ENCODE data around the gene DENND6A.

Gene DENND6A

DNA sequence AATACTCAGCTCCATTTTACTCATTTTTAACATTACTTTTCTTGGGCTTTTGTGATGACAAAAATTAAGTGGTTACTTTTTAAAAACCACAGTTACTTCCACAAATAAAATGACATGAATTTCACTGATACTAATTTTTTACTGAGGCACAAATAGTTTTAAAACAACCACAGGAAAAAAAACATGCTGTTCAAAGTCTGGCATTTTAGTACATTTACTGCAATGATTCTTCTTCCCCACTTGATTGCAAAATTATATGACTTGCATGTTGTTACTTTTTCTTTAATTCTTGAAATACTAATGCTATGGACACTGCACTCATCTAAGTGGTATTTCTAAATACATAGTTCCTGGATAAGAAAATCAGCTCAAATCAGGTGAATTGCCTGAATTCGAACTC lies 38.4 kb upstream of the DENND6A start:
- in situ Hi-C loops (cut with MboI; ENCODE audit: low sequenced_read_pairs, unreplicated experiment) = no loop called here
- TF ChIP-seq, protein P1, sequence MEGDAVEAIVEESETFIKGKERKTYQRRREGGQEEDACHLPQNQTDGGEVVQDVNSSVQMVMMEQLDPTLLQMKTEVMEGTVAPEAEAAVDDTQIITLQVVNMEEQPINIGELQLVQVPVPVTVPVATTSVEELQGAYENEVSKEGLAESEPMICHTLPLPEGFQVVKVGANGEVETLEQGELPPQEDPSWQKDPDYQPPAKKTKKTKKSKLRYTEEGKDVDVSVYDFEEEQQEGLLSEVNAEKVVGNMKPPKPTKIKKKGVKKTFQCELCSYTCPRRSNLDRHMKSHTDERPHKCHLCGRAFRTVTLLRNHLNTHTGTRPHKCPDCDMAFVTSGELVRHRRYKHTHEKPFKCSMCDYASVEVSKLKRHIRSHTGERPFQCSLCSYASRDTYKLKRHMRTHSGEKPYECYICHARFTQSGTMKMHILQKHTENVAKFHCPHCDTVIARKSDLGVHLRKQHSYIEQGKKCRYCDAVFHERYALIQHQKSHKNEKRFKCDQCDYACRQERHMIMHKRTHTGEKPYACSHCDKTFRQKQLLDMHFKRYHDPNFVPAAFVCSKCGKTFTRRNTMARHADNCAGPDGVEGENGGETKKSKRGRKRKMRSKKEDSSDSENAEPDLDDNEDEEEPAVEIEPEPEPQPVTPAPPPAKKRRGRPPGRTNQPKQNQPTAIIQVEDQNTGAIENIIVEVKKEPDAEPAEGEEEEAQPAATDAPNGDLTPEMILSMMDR (IDR thresholded peaks at IDR 0.05; ENCODE audit: borderline replicate concordance, control extremely low read depth, extremely low read depth, insufficient read depth, missing control alignments) = no peak
- DNase-seq (ENCODE audit: low spot score) = no peak

DNA sequence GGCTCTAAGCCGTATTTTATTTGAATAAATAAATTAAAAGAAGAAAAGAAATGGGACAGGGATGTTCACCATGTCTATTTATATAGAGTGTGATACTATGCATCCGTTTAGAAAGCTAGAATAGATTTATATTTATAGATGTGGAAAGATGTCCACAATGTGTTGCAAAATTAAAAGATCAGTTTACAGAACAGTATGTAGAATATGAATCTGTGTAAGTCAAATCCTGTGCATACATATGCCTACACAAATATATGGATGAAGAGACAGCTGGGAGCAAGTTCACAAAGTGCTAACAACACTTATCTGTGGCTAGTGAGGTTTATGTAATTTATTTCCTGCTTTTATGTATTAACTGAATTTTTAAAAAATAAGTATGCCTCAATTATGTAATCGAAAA lies 37.8 kb upstream of the DENND6A start:
- TF ChIP-seq, protein P1 (IDR thresholded peaks at IDR 0.05; ENCODE audit: borderline replicate concordance, control extremely low read depth, extremely low read depth, insufficient read depth, missing control alignments) = no peak
- in situ Hi-C loops (cut with MboI; ENCODE audit: low sequenced_read_pairs, unreplicated experiment) = no loop called here
- no peak for DNase-seq (ENCODE audit: low spot score)

DNA sequence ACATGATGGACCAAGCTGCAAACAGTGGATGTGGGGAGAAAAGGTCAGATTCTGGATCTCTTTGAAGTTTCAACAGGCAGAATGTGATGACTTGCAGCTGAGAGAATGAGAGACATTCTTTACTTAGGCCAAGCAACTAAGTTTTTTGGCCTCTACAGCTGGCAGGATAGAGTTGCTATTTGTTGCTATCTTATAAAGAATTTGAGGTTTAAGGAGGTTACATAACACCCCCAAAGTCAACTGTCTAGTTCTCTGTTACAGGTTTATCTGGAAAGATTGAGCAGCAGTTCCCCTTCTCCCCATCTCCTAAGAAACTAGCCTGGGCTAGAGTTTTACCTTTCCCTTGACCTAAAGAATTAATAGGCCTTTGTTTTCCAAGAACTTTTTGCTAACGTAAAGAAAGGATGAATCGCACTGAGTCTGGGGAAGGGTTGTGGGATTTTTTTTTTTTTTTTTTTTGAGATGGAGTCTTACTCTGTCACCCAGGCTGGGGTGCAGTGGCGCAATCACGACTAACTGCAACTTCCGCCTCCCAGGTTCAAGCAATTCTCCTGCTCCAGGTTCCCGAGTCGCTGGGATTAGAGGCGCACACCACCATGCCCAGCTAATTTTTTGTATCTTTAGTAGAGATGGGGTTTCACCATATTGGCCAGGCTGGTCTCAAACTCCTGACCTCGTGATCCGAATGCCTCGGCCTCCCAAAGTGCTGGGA lies 36.6 kb upstream of the DENND6A start:
- in situ Hi-C loops (cut with MboI; ENCODE audit: low sequenced_read_pairs, unreplicated experiment) = no loop called here
- no peak for DNase-seq (ENCODE audit: low spot score)
- TF ChIP-seq, protein P1 (IDR thresholded peaks at IDR 0.05; ENCODE audit: borderline replicate concordance, control extremely low read depth, extremely low read depth, insufficient read depth, missing control alignments) = no peak

DNA sequence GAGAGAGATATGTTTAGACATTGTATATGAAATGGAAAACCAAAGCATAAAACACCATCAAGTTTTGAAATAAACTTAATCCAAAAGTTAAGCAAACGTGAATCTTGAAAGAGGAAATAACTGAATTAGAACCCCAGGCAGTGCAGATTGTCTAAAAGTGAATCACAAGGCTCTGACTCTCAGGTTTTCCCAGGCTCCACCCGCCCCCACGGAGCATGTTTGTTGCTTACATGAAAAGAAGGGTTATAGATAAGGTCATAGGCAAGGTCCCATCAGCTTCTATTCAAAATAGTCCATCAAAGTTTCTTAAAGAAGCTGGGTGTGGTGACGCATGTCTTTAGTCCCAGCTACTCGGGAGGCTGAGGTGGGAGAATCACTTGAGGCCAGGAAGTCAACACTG lies 34.2 kb upstream of the DENND6A start:
- no peak for DNase-seq (ENCODE audit: low spot score)
- in situ Hi-C loops (cut with MboI; ENCODE audit: low sequenced_read_pairs, unreplicated experiment) = no loop called here
- TF ChIP-seq, protein P1 (IDR thresholded peaks at IDR 0.05; ENCODE audit: borderline replicate concordance, control extremely low read depth, extremely low read depth, insufficient read depth, missing control alignments) = no peak

DNA sequence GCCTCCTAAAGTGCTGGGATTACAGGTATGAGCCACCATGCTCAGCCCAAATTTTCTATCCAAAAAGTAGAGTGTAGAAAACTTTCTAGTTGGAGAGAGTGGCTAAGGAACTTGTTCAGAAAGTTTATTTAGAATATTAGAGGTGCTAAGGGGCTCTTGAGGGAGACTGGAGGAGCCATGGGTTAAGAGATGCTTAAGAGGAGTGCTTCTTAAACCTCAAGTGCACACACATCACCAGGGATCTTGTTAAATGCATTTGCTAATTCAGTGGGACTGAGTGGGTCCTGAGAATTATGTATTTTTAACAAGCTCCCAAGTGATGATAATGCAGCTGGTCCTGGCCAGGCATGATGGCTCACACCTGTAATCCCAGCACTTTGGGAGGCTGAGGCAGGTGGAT lies 33.5 kb upstream of the DENND6A start:
- TF ChIP-seq, protein P1 (IDR thresholded peaks at IDR 0.05; ENCODE audit: borderline replicate concordance, control extremely low read depth, extremely low read depth, insufficient read depth, missing control alignments) = no peak
- in situ Hi-C loops (cut with MboI; ENCODE audit: low sequenced_read_pairs, unreplicated experiment) = no loop called here
- no peak for DNase-seq (ENCODE audit: low spot score)

DNA sequence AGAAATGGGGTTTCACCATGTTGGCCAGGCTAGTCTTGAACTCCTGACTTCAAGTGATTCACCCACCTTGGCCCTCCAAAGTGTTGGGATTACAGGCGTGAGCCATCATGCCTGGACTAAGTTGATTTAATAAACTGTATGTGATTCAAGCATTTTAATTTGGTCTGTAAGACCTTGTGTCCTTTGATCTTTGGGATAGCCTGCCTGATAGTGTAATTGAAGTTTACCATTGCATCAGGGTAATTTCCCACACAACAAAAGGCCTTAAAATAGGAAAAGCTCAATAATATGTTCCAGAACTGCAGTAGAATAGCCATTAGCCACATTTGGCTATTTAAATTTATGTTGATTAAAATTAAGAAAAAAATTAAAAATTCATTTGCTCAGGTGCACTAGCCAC lies 25.2 kb upstream of the DENND6A start:
- no peak for DNase-seq (ENCODE audit: low spot score)
- in situ Hi-C loops (cut with MboI; ENCODE audit: low sequenced_read_pairs, unreplicated experiment) = no loop called here
- TF ChIP-seq, protein P1 (IDR thresholded peaks at IDR 0.05; ENCODE audit: borderline replicate concordance, control extremely low read depth, extremely low read depth, insufficient read depth, missing control alignments) = no peak

All from GM13976 (cell line).